Fibroblast of skin of right biceps (primary cell): ENCODE results near the gene SPIRE1.
"Not testable (repeated sequence)": the region's sequence is repeated elsewhere in the genome, so short reads cannot be mapped to it uniquely, and the experiment has no call there.

Source experiments
- DNase-seq: peaks from one replicate; pipeline ENCODE4 v3.0.0-alpha.2; 2013

Gene SPIRE1

GRCh38 chr18:12645751-12646203, 12.1 kb downstream of the SPIRE1 start:
- no peak for DNase-seq

GRCh38 chr18:12645254-12645653, 12.7 kb downstream of the SPIRE1 start:
- no peak for DNase-seq

- DNase-seq, result peak; percentile 62
Measured at GRCh38 chr18:12643756-12644155, 14.2 kb downstream of the SPIRE1 start.

- no peak for DNase-seq
Measured at GRCh38 chr18:12640881-12641200, 17.1 kb downstream of the SPIRE1 start.

- DNase-seq, result peak; percentile 80
Measured at GRCh38 chr18:12639990-12640880, 17.7 kb downstream of the SPIRE1 start.

- DNase-seq, result no peak
Measured at GRCh38 chr18:12638644-12639124, 19.2 kb downstream of the SPIRE1 start.

GRCh38 chr18:12637901-12638643, 19.8 kb downstream of the SPIRE1 start:
- DNase-seq, result peak; percentile 85

- DNase-seq, result peak; percentile 21
Measured at GRCh38 chr18:12637393-12637792, 20.5 kb downstream of the SPIRE1 start.

- DNase-seq, result no peak
Measured at GRCh38 chr18:12631831-12632477, 26.0 kb downstream of the SPIRE1 start.

GRCh38 chr18:12630136-12630535, 27.8 kb downstream of the SPIRE1 start:
- DNase-seq, result peak; percentile 70

- peak; percentile 81 for DNase-seq
Measured at GRCh38 chr18:12628706-12629702, 28.9 kb downstream of the SPIRE1 start.

GRCh38 chr18:12627199-12627598, 30.7 kb downstream of the SPIRE1 start:
- not testable (repeated sequence) for DNase-seq

- DNase-seq, result no peak
Measured at GRCh38 chr18:12625241-12625640, 32.7 kb downstream of the SPIRE1 start.

GRCh38 chr18:12621742-12622306, 36.1 kb downstream of the SPIRE1 start:
- peak; percentile 83 for DNase-seq

- no peak for DNase-seq
Measured at GRCh38 chr18:12615748-12616147, 42.2 kb downstream of the SPIRE1 start.

GRCh38 chr18:12608301-12608700, 49.6 kb downstream of the SPIRE1 start:
- peak; percentile 57 for DNase-seq

- DNase-seq, result peak; percentile 80
Measured at GRCh38 chr18:12606592-12607315, 51.2 kb downstream of the SPIRE1 start.

GRCh38 chr18:12604445-12605007, 53.4 kb downstream of the SPIRE1 start:
- no peak for DNase-seq

- DNase-seq, result no peak
Measured at GRCh38 chr18:12599966-12600365, 57.9 kb downstream of the SPIRE1 start.

GRCh38 chr18:12599543-12599942, 58.4 kb downstream of the SPIRE1 start:
- DNase-seq, result no peak
